Activated CD4-positive, CD25-positive, alpha-beta regulatory T cell treated with anti-CD3 and anti-CD28 coated beads, Interleukin-2, amount 50 U/mL, for 16 hours (primary cell): ENCODE results near the gene PARP15.
"Not testable (repeated sequence)": the region's sequence is repeated elsewhere in the genome, so short reads cannot be mapped to it uniquely, and the experiment has no call there.

ENCODE experiments used
- DNase-seq: peaks from one replicate; pipeline ENCODE4 v3.0.0-alpha.2; 2020; ENCODE audit warnings: low read depth, low spot score

PARP15 gene

GRCh38 chr3:122577409-122578031 is at the start of gene PARP15:
TSS of gene PARP15 (plus strand) at chr3:122577650. CDS start at chr3:122577668, 18 bp downstream.
- no peak for DNase-seq

GRCh38 chr3:122530164-122530563 is 47.3 kb upstream of the PARP15 start:
- no peak for DNase-seq

GRCh38 chr3:122533480-122533879 is 44.0 kb upstream of the PARP15 start:
- DNase-seq: no peak

DNA sequence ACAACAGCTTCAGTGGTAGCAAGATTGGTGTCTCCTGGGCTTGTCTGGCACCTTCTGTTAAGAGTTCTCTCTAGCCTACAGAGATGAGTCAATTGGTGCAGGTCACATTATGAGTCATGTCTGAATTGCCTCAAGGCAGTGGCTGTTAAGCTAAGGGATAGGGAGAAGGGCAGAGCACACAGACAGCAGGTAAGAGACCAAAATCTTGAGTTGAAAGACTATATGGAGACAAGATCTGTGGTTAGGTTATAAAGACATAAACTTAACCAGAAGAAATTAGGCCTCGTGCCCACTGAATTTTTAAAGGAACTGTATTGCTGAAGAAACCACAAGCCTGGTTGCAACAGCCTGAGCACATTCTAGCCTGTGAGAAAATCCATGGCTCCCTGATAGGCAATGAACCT is 43.5 kb upstream of the PARP15 start:
- DNase-seq: no peak

DNA sequence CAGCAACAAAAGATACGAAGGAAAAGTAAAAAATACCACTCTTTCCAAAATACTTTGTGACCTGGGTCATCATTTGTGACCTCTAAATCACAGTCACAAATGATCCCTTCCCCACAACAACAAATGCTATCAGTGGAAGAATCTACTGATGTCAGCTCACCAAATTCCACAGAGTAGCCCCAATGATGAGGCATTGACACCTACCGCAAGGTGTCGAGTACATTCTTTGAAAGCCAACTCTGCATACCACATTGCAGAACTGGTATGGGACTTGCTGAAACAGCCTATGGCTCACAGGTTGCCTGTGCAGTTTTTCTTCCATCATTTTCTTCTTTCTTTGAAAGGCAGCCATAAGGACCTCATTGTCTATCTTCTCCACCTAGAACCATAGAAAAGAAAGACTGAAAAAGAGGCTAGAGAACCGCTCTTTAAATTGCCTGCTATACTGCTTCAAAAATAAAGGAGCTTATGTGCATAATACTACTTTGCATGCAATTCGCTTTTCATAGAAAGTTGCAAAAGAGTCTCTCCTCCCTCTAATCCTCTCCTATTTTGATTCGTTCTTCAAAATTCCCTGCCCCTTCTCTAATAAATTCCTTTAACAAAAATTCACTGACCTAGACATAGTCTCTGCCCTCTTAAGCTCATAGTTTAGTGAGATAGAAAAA is 41.4 kb upstream of the PARP15 start:
- DNase-seq: no peak

DNA sequence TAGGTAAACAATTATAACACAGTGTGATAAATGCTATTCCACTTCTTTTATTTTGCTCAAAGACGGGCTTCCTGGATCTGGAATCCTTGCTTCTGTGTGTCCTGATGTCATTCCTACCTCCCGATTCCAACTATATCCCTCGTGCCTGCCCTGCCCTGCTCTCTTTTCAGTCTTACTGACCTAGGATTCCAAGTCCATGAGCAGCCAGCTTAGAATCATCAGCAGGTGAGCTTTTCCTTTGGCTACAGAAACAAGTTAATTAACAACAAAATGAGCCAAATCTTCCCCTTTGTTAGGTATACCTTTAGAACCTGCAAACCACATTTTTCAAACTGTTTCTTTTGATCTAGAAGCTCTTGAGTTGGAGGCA is 40.8 kb upstream of the PARP15 start:
- no peak for DNase-seq

- DNase-seq: no peak
Measured at GRCh38 chr3:122538956-122539490, 38.4 kb upstream of the PARP15 start.

DNA sequence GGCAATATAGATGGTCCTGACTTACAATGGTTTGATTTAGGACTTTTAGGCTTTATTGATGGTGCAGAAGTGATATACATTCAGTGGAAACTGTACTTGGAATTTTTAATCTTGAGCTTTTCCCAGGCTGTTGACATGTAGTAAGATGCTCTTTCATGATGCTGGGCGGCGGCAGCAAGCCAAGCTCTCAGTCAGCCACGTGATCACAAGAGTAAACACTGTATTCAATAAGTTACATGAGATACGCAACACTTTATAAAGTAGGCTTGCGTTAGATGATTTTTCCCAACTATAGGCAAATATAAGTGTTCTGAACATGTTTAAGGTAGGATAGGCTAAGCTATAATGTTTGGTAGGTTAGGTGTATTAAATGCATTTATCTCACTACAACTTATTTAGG is 31.3 kb upstream of the PARP15 start:
- no peak for DNase-seq

- no peak for DNase-seq
Measured at GRCh38 chr3:122548076-122548475, 29.4 kb upstream of the PARP15 start.

GRCh38 chr3:122548619-122549018 is 28.8 kb upstream of the PARP15 start:
- no peak for DNase-seq

DNA sequence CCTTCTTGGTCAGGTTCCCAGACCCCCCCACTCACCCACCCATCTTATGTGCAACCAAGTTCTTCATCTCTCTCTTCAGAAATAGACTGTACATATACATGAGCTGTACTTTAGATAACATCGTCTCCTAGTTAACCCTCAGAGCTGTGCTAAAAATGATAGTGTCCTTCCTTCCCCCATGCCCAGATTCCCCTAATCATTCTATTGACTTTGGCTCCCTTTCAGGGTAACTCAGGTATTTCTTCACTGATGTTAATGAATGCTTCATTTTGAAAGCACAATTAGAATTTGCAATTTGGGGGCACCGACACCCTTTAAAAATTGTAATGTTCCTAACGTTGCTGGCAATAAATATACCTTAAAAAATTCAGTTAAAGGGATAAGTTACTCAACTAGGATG is 24.3 kb upstream of the PARP15 start:
- DNase-seq: no peak

GRCh38 chr3:122555275-122556071 is 22.0 kb upstream of the PARP15 start:
- DNase-seq: no peak

- DNase-seq: no peak
Measured at GRCh38 chr3:122557356-122557755, 20.1 kb upstream of the PARP15 start.

DNA sequence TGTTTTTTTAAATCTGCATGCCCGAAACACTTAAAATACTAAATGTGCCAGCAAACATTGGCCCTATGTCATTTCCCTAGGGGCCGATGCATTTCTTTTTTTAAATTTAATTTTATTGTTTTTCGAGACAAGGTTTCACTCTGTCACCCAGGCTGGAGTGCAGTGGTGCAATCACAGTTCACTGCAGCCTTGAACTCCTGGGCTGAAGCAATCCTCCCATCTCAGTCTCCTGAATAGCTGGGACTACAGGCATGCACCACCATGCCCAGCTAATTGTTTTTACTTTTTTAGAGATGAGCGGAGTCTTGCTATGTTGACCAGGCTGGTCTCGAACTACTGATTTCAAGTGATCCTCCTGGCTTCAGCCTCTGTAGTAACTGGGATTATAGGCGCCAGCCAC is 18.8 kb upstream of the PARP15 start:
- DNase-seq: no peak

- DNase-seq: no peak
Measured at GRCh38 chr3:122559906-122560305, 17.5 kb upstream of the PARP15 start.

- peak; percentile 31 for DNase-seq
Measured at GRCh38 chr3:122560680-122561079, 16.8 kb upstream of the PARP15 start.

DNA sequence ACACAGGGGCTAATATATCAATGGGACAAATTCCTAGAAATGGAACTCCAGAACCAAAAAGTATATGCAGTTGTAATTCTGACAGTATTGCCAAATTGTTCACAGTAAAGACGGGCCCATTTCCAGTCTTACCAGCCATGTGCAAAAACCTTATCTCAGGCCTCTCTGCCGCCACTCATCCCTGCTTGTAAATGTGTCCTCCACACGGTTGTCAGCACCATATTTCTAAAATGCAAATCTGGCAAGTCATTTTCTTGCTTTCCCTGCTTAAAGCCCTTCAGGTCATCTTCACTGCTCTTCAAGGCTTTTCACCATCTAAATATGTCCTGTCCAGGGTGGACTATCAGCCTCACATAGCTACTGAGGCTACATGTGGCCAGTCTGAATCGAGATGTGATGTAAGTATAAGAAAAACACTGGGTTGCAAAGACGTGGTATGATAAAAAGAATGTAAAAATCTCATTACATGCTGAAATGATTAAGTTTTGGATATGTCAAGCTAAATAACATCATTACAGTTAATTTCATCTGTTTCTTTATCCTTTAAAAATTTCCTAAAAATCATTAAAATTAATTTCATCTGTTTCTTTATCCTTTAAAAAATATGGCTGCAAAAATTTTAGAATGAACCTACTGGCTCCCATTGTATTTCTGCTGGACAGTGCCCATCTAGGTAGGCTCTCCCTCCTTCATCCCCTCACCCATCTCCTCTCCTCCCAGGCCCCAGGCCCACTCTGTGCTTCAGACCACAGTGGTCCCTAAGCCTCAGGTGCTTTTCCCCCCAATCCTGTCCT is 14.3 kb upstream of the PARP15 start:
- no peak for DNase-seq

- no peak for DNase-seq
Measured at GRCh38 chr3:122563717-122564025, 13.8 kb upstream of the PARP15 start.

- DNase-seq: peak; percentile 51
Measured at GRCh38 chr3:122564155-122564912, 13.1 kb upstream of the PARP15 start, which contains the start of the genes DTX3L and PARP9. TSS of gene DTX3L (plus strand) at chr3:122564338. CDS start at chr3:122564427, 89 bp downstream. TSS of gene PARP9 (minus strand) at chr3:122564300. CDS start at chr3:122559620, 4,680 bp downstream.

- DNase-seq: not testable (repeated sequence)
Measured at GRCh38 chr3:122568131-122568530, 9.3 kb upstream of the PARP15 start.

DNA sequence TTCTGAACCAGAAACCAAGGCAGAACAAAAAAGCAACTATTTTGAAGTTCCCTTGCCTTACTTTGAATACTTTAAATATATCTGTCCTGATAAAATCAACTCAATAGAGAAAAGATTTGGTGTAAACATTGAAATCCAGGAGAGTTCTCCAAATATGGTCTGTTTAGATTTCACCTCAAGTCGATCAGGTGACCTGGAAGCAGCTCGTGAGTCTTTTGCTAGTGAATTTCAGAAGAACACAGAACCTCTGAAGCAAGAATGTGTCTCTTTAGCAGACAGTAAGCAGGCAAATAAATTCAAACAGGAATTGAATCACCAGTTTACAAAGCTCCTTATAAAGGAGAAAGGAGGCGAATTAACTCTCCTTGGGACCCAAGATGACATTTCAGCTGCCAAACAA is 8.7 kb upstream of the PARP15 start:
- no peak for DNase-seq
